Uterus (tissue), 2 donors: ENCODE data around the gene DCBLD2.

Source experiments
- POLR2A ChIP-seq, 2 donors: fragments of 450-650 bp; IDR thresholded peaks; one replicate each; pipeline ENCODE4 v1.6.1; 2016; ENCODE audit warnings: antibody characterized with exemption in 2 of 2, mild to moderate bottlenecking in 1 of 2, moderate library complexity in 1 of 2
- TF ChIP-seq, protein P1 (sequence below), 4 experiments: fragments of 200-600 bp in 2 of 4; fragments of 450-650 bp in 2 of 4; sonication (generic) in 2 of 4; IDR thresholded peaks; one replicate each; pipeline ENCODE4 v1.5.1; 2016 to 2019; ENCODE audit warnings: antibody characterized with exemption in 4 of 4, mild to moderate bottlenecking in 2 of 4, moderate library complexity in 1 of 4

DNA sequence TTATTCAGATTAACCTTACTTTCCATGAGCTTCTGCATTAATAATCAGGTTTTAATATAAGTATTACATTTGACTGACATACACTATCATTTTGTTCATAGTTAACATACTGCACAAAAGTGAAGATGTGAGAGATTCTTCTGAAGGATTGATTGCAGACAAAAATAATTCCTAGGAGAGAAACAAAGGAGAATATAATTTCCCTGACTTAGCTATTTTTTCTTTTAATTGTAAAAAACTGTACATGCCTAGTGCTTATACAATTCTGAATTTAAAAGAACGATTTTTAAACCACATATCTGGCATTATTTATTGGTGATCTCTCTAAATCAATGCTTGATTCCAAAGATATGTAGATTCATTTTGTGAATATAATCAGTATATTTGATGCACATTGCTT is 11.0 kb upstream of the DCBLD2 start:
- TF ChIP-seq, protein P1, sequence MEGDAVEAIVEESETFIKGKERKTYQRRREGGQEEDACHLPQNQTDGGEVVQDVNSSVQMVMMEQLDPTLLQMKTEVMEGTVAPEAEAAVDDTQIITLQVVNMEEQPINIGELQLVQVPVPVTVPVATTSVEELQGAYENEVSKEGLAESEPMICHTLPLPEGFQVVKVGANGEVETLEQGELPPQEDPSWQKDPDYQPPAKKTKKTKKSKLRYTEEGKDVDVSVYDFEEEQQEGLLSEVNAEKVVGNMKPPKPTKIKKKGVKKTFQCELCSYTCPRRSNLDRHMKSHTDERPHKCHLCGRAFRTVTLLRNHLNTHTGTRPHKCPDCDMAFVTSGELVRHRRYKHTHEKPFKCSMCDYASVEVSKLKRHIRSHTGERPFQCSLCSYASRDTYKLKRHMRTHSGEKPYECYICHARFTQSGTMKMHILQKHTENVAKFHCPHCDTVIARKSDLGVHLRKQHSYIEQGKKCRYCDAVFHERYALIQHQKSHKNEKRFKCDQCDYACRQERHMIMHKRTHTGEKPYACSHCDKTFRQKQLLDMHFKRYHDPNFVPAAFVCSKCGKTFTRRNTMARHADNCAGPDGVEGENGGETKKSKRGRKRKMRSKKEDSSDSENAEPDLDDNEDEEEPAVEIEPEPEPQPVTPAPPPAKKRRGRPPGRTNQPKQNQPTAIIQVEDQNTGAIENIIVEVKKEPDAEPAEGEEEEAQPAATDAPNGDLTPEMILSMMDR (IDR thresholded peaks at IDR 0.05): no peak
- TF ChIP-seq POLR2A (IDR thresholded peaks at IDR 0.05): no peak
